HepG2 (cell line): Measurements from ENCODE around the gene HEY2. TPM values are rescaled to one million over a fixed set of nuclear protein-coding genes. Genes with fewer than 3 reads are reported as not detected.

ENCODE experiments used
- AGO1 ChIP-seq: fragments of 200-400 bp; formaldehyde crosslinking; IDR thresholded peaks from 2 replicates; pipeline ENCODE4 v1.6.1; 2017; ENCODE audit warnings: mild to moderate bottlenecking, low read depth, low read length, moderate library complexity; ENCODE audit not compliant: poor library complexity, severe bottlenecking
- ARNT2 ChIP-seq: sonication (generic); formaldehyde crosslinking; IDR thresholded peaks from 2 replicates; pipeline ENCODE4 v1.8.0; 2022; ENCODE audit warnings: mild to moderate bottlenecking, low read depth, missing genetic modification reagents, moderate library complexity
- ATRX ChIP-seq: sonication (generic); formaldehyde crosslinking; IDR thresholded peaks from 2 replicates; pipeline ENCODE4 v1.4.0; 2020; ENCODE audit warnings: missing genetic modification reagents, borderline replicate concordance
- CREB1 ChIP-seq, 2 experiments: fragments of 450-650 bp in 1 of 2; IDR thresholded peaks; 2 replicates each; pipeline ENCODE4 v1.6.1; 2016 to 2017; ENCODE audit warnings: control low read depth in 1 of 2, mild to moderate bottlenecking in 1 of 2, missing compliant biosample characterization in 1 of 2, missing genetic modification characterization in 1 of 2
- CREM ChIP-seq, 2 experiments: sonication (generic) in 1 of 2; formaldehyde crosslinking in 1 of 2; IDR thresholded peaks; 2 replicates each; pipeline versions ENCODE4 v1.4.0 to v1.6.1; 2016 to 2020; ENCODE audit warnings: antibody characterized with exemption in 1 of 2, mild to moderate bottlenecking in 1 of 2, missing genetic modification reagents in 1 of 2
- HMGA1 ChIP-seq: sonication (generic); formaldehyde crosslinking; conservative IDR thresholded peaks from 2 replicates; pipeline ENCODE4 v1.4.0; 2020; ENCODE audit warnings: missing genetic modification reagents
- MAFK ChIP-seq, 2 experiments: IDR thresholded peaks in 1 of 2; conservative IDR thresholded peaks in 1 of 2; 2 replicates each; pipeline ENCODE4 v1.6.1; 2011; ENCODE audit warnings: improper control_type of control experiment in 2 of 2, low read length in 2 of 2
- PATZ1 ChIP-seq: sonication (generic); formaldehyde crosslinking; IDR thresholded peaks from 2 replicates; pipeline ENCODE4 v1.4.0; 2020; ENCODE audit warnings: missing genetic modification reagents
- PHF8 ChIP-seq: sonication (generic); formaldehyde crosslinking; IDR thresholded peaks from 2 replicates; pipeline ENCODE4 v1.5.0; 2020; ENCODE audit warnings: missing genetic modification reagents
- SNAPC4 ChIP-seq: sonication (generic); formaldehyde crosslinking; IDR thresholded peaks from 2 replicates; pipeline ENCODE4 v1.4.0; 2020; ENCODE audit warnings: mild to moderate bottlenecking, missing genetic modification reagents
- ZFP36 ChIP-seq: fragments of 150-350 bp; IDR thresholded peaks from 2 replicates; pipeline ENCODE4 v1.6.1; 2018; ENCODE audit warnings: borderline replicate concordance, low read length, low read depth; ENCODE audit not compliant: partially characterized antibody
- ZFY ChIP-seq: sonication (generic); formaldehyde crosslinking; IDR thresholded peaks from 2 replicates; pipeline ENCODE4 v1.4.0; 2020; ENCODE audit warnings: missing genetic modification reagents
- ZFYVE20 ChIP-seq: sonication (generic); formaldehyde crosslinking; IDR thresholded peaks from 2 replicates; pipeline ENCODE4 v1.8.0; 2023; ENCODE audit warnings: low read depth, mild to moderate bottlenecking, moderate library complexity, missing genetic modification reagents, borderline replicate concordance
- ZNF616 ChIP-seq: sonication (generic); formaldehyde crosslinking; IDR thresholded peaks from 2 replicates; pipeline ENCODE4 v1.5.0; 2020; ENCODE audit warnings: low read depth, mild to moderate bottlenecking, missing genetic modification reagents
- ZNF691 ChIP-seq: sonication (generic); formaldehyde crosslinking; IDR thresholded peaks from 2 replicates; pipeline ENCODE4 v1.4.0; 2020; ENCODE audit warnings: missing genetic modification reagents, low read depth, mild to moderate bottlenecking, borderline replicate concordance
- ZNF737 ChIP-seq: sonication (generic); formaldehyde crosslinking; IDR thresholded peaks from 2 replicates; pipeline ENCODE4 v1.5.0; 2020; ENCODE audit warnings: missing genetic modification reagents, mild to moderate bottlenecking, borderline replicate concordance
- ZNF850 ChIP-seq: sonication (generic); formaldehyde crosslinking; conservative IDR thresholded peaks from 2 replicates; pipeline ENCODE4 v1.9.0; 2021; ENCODE audit warnings: mild to moderate bottlenecking, missing genetic modification reagents
- ZSCAN21 ChIP-seq: sonication (generic); formaldehyde crosslinking; IDR thresholded peaks from 2 replicates; pipeline ENCODE4 v1.8.0; 2022; ENCODE audit warnings: mild to moderate bottlenecking, missing genetic modification reagents, moderate library complexity, borderline replicate concordance
- polyA plus RNA-seq, 8 experiments: library from polyadenylated mRNA; depleted of rRNA in 3 of 8; stranded (reverse) in 7 of 8; unstranded in 1 of 8; fragments of >200 nt; fragmentation: Illumina TruSeq in 4 of 8; extraction: Trizol in 4 of 8; gene quantifications; 2 replicates each; pipeline versions ENCODE4 v1.2.1 to v1.2.3, GENCODE V29; 2011 to 2016; ENCODE audit warnings: low read depth in 4 of 8, missing spikeins in 1 of 8, mixed read lengths in 1 of 8; ENCODE audit not compliant: insufficient read depth in 1 of 8
- total RNA-seq, 5 experiments: library from RNA; depleted of rRNA; stranded (reverse); fragments of >200 nt; fragmentation: Illumina TruSeq; extraction: Trizol; gene quantifications; 2 replicates each; pipeline ENCODE4 v1.2.3, GENCODE V29; 2016; ENCODE audit warnings: low read depth in 1 of 5
- TF ChIP-seq, protein P1 (sequence below): sonication (generic); formaldehyde crosslinking; IDR thresholded peaks from 2 replicates; pipeline ENCODE4 v1.8.0; 2023; ENCODE audit warnings: mild to moderate bottlenecking, missing genetic modification reagents

Gene HEY2
- total and polyA plus RNA-seq, 2 of the 13 experiments (the other 11 are each of a cell fraction or from before 2014, with no cell fraction given), result 0.04 TPM

DNA sequence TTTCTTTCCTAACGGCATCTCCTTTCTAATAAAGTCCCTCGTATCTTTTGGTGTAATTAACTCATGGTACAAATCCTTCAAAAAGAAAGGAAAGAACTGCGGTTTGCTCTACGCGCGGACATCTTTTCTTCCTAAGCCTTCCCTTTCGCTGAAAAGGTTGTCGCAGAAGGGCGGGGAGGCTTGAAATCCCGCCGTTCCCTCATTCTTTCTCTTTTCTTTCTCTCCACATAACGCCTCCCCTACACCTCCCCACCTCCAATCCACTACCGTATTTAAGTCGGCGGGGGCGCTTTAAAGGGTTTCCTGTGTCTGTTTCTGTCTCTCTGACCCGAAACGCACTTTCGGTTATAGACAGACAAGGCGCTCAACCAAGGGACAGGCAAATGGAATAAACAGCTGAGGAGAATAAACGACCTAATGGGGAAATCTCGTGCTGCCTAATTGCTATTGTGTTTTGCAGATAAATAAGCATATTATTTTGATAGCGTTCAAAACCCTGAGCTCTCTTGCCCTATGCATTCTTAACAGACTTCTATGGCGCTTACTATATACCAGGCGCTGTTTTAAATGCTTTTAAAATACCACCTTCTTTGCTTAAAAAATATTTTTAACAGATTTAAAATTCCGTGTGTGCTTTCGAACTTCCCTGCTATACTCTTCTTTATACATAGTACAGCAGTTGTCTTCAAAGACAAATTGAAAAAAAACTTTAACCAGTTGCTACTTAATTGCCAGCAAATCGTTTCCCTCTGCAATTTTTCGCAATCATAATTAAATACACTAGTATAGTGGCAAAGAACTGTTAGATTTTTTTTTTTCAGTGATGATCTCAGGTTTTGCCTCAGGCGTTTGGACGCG lies 2.5 kb upstream of the HEY2 start (continued):
- TF ChIP-seq AGO1, result no peak
- TF ChIP-seq HMGA1, result no peak
- TF ChIP-seq ZFP36, result no peak
- TF ChIP-seq, protein P1, sequence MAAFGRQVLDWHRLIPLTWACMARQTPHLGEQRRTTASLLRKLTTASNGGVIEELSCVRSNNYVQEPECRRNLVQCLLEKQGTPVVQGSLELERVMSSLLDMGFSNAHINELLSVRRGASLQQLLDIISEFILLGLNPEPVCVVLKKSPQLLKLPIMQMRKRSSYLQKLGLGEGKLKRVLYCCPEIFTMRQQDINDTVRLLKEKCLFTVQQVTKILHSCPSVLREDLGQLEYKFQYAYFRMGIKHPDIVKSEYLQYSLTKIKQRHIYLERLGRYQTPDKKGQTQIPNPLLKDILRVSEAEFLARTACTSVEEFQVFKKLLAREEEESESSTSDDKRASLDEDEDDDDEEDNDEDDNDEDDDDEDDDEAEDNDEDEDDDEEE, result no peak
- peak; percentile 14; the same call in 1 of the 2 replicates for TF ChIP-seq ARNT2 (CRISPR knock-in tag)
- no peak for TF ChIP-seq CREB1 (IDR thresholded peaks at IDR 0.05)
- peak; percentile 59 for TF ChIP-seq CREB1 (CRISPR knock-in tag; IDR thresholded peaks at IDR 0.05)
- TF ChIP-seq PATZ1 (CRISPR knock-in tag), result peak; percentile 86
- no peak for TF ChIP-seq MAFK (conservative IDR thresholded peaks at IDR 0.05 in 1 of 2, IDR thresholded peaks at IDR 0.05 in 1 of 2; ENCODE audit: low read length in 2 of 2)
- no peak for TF ChIP-seq ZNF850 (CRISPR knock-in tag)
- TF ChIP-seq PHF8, result no peak
- no peak for TF ChIP-seq ZFY (CRISPR knock-in tag)
- TF ChIP-seq ZNF616 (CRISPR knock-in tag), result no peak
- no peak for TF ChIP-seq SNAPC4
- TF ChIP-seq ZNF737, result no peak
- TF ChIP-seq ZFYVE20 (CRISPR knock-in tag), result no peak
- no peak for TF ChIP-seq CREM (IDR thresholded peaks at IDR 0.05)
- TF ChIP-seq CREM (CRISPR knock-in tag; IDR thresholded peaks at IDR 0.05), result no peak
- TF ChIP-seq ATRX (CRISPR knock-in tag), result no peak
- no peak for TF ChIP-seq ZSCAN21 (CRISPR knock-in tag)
- no peak for TF ChIP-seq ZNF691
